ENCODE measurements around the gene CDCA4. TPM values are rescaled to one million over a fixed set of nuclear protein-coding genes. Genes with fewer than 3 reads are reported as not detected.

Gene CDCA4
- polyA plus RNA-seq, 1 donor from 2014 or later: 5.4 TPM

DNA sequence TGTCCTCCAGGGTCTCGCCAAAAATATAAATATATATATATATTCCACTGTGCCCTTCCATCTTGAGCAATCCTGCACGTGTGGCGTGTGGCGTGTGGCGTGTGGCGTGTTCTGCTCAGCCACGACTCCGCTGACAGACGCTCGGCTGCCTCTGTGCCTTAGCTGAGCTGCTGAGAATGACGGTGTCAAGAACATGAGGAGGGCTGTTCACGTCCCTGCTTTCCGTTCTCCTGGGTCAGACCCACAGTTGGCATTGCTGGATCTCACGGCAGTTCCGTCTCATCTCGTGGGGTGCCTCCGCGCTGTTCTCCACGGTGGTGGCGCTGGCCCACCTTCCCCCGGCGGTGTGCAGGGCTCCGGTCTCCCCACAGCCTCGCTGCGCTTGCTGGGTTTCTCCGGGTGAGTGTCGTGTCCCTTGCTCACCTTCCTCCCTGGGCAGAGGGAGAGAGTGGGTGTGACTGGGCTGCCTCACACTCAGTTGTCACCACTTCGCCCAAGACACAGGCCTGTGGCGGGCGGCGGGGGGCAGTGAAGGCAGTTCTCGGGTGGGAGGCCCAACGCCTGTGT, 34.9 kb upstream of the CDCA4 start:
- Histone ChIP-seq H3K4me3 (ENCODE audit: low read length) (no peak overlapping the region), H3K9ac (ENCODE audit: low read length) (no peak overlapping the region), H3K27me3 (ENCODE audit: insufficient read depth, low read depth, low read length) (no peaks in the 10 kb centered on the region), H3K9me3 (ENCODE audit: low read length) (no peaks in the 10 kb centered on the region), H3F3A (ENCODE audit: insufficient read depth, low read length, poor library complexity, severe bottlenecking) (no peaks in the 10 kb centered on the region), H3K27ac (ENCODE audit: low read length) (no peak overlapping the region), H3K9me2 (ENCODE audit: insufficient read depth, low read length) (no peaks in the 10 kb centered on the region), H2AFZ (ENCODE audit: low read depth, low read length) (no peak overlapping the region), H3K79me2 (replicated peaks; ENCODE audit: insufficient read depth, low read length) (no peaks in the 10 kb centered on the region), H4K20me1 (ENCODE audit: insufficient read depth) (no peaks in the 10 kb centered on the region), H3K36me3 (ENCODE audit: insufficient read depth, low read length) (no peaks in the 10 kb centered on the region), H3K4me2 (ENCODE audit: low read length) (no peak overlapping the region)
- no peak for TF ChIP-seq REST (IDR thresholded peaks at IDR 0.05; ENCODE audit: borderline replicate concordance)
- TF ChIP-seq POLR2AphosphoS5 (IDR thresholded peaks at IDR 0.05): no peak
- no peak for TF ChIP-seq RAD21 (conservative IDR thresholded peaks at IDR 0.05)
- TF ChIP-seq EZH2 (IDR thresholded peaks at IDR 0.05; ENCODE audit: borderline replicate concordance, insufficient read depth, low read length, poor library complexity, severe bottlenecking): no peak
- TF ChIP-seq MXI1 (conservative IDR thresholded peaks at IDR 0.05; ENCODE audit: poor library complexity, severe bottlenecking): no peak
- no peak for TF ChIP-seq SMC3 (conservative IDR thresholded peaks at IDR 0.05; ENCODE audit: poor library complexity)
- TF ChIP-seq, protein P1, sequence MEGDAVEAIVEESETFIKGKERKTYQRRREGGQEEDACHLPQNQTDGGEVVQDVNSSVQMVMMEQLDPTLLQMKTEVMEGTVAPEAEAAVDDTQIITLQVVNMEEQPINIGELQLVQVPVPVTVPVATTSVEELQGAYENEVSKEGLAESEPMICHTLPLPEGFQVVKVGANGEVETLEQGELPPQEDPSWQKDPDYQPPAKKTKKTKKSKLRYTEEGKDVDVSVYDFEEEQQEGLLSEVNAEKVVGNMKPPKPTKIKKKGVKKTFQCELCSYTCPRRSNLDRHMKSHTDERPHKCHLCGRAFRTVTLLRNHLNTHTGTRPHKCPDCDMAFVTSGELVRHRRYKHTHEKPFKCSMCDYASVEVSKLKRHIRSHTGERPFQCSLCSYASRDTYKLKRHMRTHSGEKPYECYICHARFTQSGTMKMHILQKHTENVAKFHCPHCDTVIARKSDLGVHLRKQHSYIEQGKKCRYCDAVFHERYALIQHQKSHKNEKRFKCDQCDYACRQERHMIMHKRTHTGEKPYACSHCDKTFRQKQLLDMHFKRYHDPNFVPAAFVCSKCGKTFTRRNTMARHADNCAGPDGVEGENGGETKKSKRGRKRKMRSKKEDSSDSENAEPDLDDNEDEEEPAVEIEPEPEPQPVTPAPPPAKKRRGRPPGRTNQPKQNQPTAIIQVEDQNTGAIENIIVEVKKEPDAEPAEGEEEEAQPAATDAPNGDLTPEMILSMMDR (IDR thresholded peaks at IDR 0.05; ENCODE audit: poor library complexity, severe bottlenecking): no peak
- TF ChIP-seq EP300 (conservative IDR thresholded peaks at IDR 0.05; ENCODE audit: poor library complexity, severe bottlenecking): no peak

GRCh38 chr14:105055334-105055733, 34.5 kb upstream of the CDCA4 start:
- Histone ChIP-seq H3K9ac (ENCODE audit: low read length) (no peak overlapping the region), H4K20me1 (ENCODE audit: insufficient read depth) (no peaks in the 10 kb centered on the region), H3K4me2 (ENCODE audit: low read length) (no peak overlapping the region), H2AFZ (ENCODE audit: low read depth, low read length) (no peak overlapping the region), H3K27me3 (ENCODE audit: insufficient read depth, low read depth, low read length) (no peaks in the 10 kb centered on the region), H3K27ac (ENCODE audit: low read length) (no peak overlapping the region), H3K36me3 (ENCODE audit: insufficient read depth, low read length) (no peaks in the 10 kb centered on the region), H3K4me3 (ENCODE audit: low read length) (no peak overlapping the region), H3F3A (ENCODE audit: insufficient read depth, low read length, poor library complexity, severe bottlenecking) (no peaks in the 10 kb centered on the region), H3K9me3 (ENCODE audit: low read length) (no peaks in the 10 kb centered on the region), H3K79me2 (replicated peaks; ENCODE audit: insufficient read depth, low read length) (no peaks in the 10 kb centered on the region), H3K9me2 (ENCODE audit: insufficient read depth, low read length) (no peaks in the 10 kb centered on the region)
- no peak for TF ChIP-seq POLR2AphosphoS5 (IDR thresholded peaks at IDR 0.05)
- no peak for TF ChIP-seq EP300 (conservative IDR thresholded peaks at IDR 0.05; ENCODE audit: poor library complexity, severe bottlenecking)
- no peak for TF ChIP-seq TAF1 (IDR thresholded peaks at IDR 0.05; ENCODE audit: low read depth)
- TF ChIP-seq RAD21 (conservative IDR thresholded peaks at IDR 0.05): no peak
- no peak for TF ChIP-seq MXI1 (conservative IDR thresholded peaks at IDR 0.05; ENCODE audit: poor library complexity, severe bottlenecking)

Measured in neural cell (in vitro differentiated cells).